Naive thymus-derived CD4-positive, alpha-beta T cell (primary cell): Measurements from ENCODE around the gene IPMK. TPM values are rescaled to one million over a fixed set of nuclear protein-coding genes. Genes with fewer than 3 reads are reported as not detected.
A peak's percentile ranks its signal among the peaks of the same experiment; 100 is the strongest.

ENCODE experiments used
- ATAC-seq: fragments of 150-1000 bp; cut with Tn5 transposase; 2 replicates; pipeline ENCODE4 v1.10.0; 2021; ENCODE audit warnings: mild to moderate bottlenecking, moderate library complexity
- CTCF ChIA-PET: fragments of 350-600 bp; sonication (Branson Sonifier 250); formaldehyde crosslinking; loops from one replicate; lab custom pipeline; 2021; ENCODE audit warnings: antibody characterized with exemption; lab: Charles Lee
- POLR2A ChIA-PET: fragments of 350-600 bp; sonication (Branson Sonifier 250); formaldehyde crosslinking; loops from one replicate; lab custom pipeline; 2021; ENCODE audit warnings: antibody characterized with exemption, inconsistent platforms; lab: Charles Lee
- DNase-seq, 9 donors: peaks; one replicate each; pipeline versions ENCODE4 v3.0.0 to v3.0.0-alpha.2; 2020 to 2022; ENCODE audit warnings: mixed read lengths in 1 of 9
- H3K27ac ChIP-seq: one replicate; pipeline ENCODE4 v1.7.0; 2013; ENCODE audit warnings: mild to moderate bottlenecking, low read depth, low read length, moderate library complexity
- H3K27me3 ChIP-seq, 2 donors: one replicate each; pipeline ENCODE4 v1.7.0; 2013; ENCODE audit warnings: low read length in 2 of 2, mild to moderate bottlenecking in 2 of 2, moderate library complexity in 2 of 2; ENCODE audit not compliant: control insufficient read depth in 2 of 2, insufficient read depth in 2 of 2
- H3K36me3 ChIP-seq, 3 experiments: 1 replicate in 2 of 3; 2 replicates in 1 of 3; pipeline ENCODE4 v1.7.0; 2013; ENCODE audit warnings: low read length in 3 of 3, mild to moderate bottlenecking in 3 of 3, moderate library complexity in 1 of 3; ENCODE audit not compliant: insufficient read depth in 3 of 3, control insufficient read depth in 2 of 3
- H3K4me1 ChIP-seq, 2 donors: one replicate each; pipeline ENCODE4 v1.7.0; 2013; ENCODE audit warnings: low read length in 2 of 2, mild to moderate bottlenecking in 2 of 2, moderate library complexity in 1 of 2; ENCODE audit not compliant: control insufficient read depth in 2 of 2, insufficient read depth in 2 of 2
- H3K4me3 ChIP-seq: 2 replicates; pipeline ENCODE4 v1.7.0; 2013; ENCODE audit warnings: mild to moderate bottlenecking, low read length
- H3K9me3 ChIP-seq, 3 experiments: 1 replicate in 2 of 3; 2 replicates in 1 of 3; pipeline ENCODE4 v1.7.0; 2013; ENCODE audit warnings: low read length in 3 of 3; ENCODE audit not compliant: control insufficient read depth in 2 of 3
- H3K27ac Mint-ChIP-seq, 9 donors: one replicate each; pipeline ENCODE4 v1.8.0; 2020 to 2022; ENCODE audit warnings: mixed read lengths in 9 of 9, mild to moderate bottlenecking in 8 of 9, moderate library complexity in 5 of 9, inconsistent platforms in 2 of 9
- H3K27me3 Mint-ChIP-seq, 5 donors: one replicate each; pipeline ENCODE4 v1.8.0; 2021 to 2022; ENCODE audit warnings: mixed read lengths in 5 of 5, mild to moderate bottlenecking in 1 of 5
- H3K36me3 Mint-ChIP-seq, 5 donors: one replicate each; pipeline ENCODE4 v1.8.0; 2020 to 2022; ENCODE audit warnings: mixed read lengths in 5 of 5, mild to moderate bottlenecking in 3 of 5, inconsistent platforms in 1 of 5
- H3K4me1 Mint-ChIP-seq, 7 donors: one replicate each; pipeline ENCODE4 v1.8.0; 2020 to 2022; ENCODE audit warnings: mixed read lengths in 7 of 7, mild to moderate bottlenecking in 3 of 7, inconsistent platforms in 1 of 7
- H3K4me3 Mint-ChIP-seq, 10 donors: one replicate each; pipeline ENCODE4 v1.8.0; 2020 to 2022; ENCODE audit warnings: mild to moderate bottlenecking in 10 of 10, mixed read lengths in 10 of 10, moderate library complexity in 6 of 10, inconsistent platforms in 2 of 10
- H3K9me3 Mint-ChIP-seq, 11 donors: one replicate each; pipeline ENCODE4 v1.8.0; 2020 to 2022; ENCODE audit warnings: mixed read lengths in 11 of 11, mild to moderate bottlenecking in 4 of 11, inconsistent platforms in 1 of 11, moderate library complexity in 1 of 11
- intact Hi-C, 2 donors: fragments of 100-400 bp; cut with micrococcal nuclease; formaldehyde crosslinking; loops; one replicate each; pipeline ENCODE4 v1.15.1; 2023
- polyA plus RNA-seq, 2 donors: library from polyadenylated mRNA; unstranded; fragments of 300-500 nt; fragmentation: Illumina TruSeq; gene quantifications; one replicate each; pipeline ENCODE4 v1.2.3, GENCODE V29; 2021
- total RNA-seq, 6 experiments: library from RNA in 5 of 6; stranded (reverse) in 5 of 6; gene quantifications; 1 replicate in 5 of 6; 2 replicates in 1 of 6; pipeline ENCODE4 v1.2.3 and lab custom pipeline; 2021 to 2026

IPMK gene
- total and polyA plus RNA-seq, 7 experiments from 2014 or later: 1.6 to 6.4 (median 5.0) TPM

- ATAC-seq (peak; percentile 19), DNase-seq (peak in 7 of 9 donors; percentile 18 to 52 (median 39))
- Histone ChIP-seq H3K4me3 (peak overlapping the region; percentile 73), H3K36me3 (no peaks in the 10 kb centered on the region), H3K27me3 (no peaks in the 10 kb centered on the region), H3K4me1 (peaks cover 18 to 20% of the 10 kb centered on the region in 2 donors), H3K9me3 (no peaks in the 10 kb centered on the region), H3K27ac (peak overlapping the region; percentile 77)
- Mint-ChIP-seq H3K27ac (peak overlapping the region; percentile 86 to 98 (median 96)), H3K4me1 (peaks cover 26 to 59% (median 52%) of the 10 kb centered on the region in 7 donors), H3K9me3 (peaks cover 0 to 1% (median 0%) of the 10 kb centered on the region in 11 donors), H3K36me3 (peaks cover 0 to 5% (median 0%) of the 10 kb centered on the region in 5 donors), H3K4me3 (peak overlapping the region; percentile 98 to 99 (median 98)), H3K27me3 (peaks cover 0 to 2% (median 0%) of the 10 kb centered on the region in 5 donors)
- ChIA-PET POLR2A (no interaction called here), CTCF (interaction anchor here (2.1 kb wide), 1 partner anchor 89 kb away, joined by 9 read pairs; no protein-coding TSS in a partner anchor)
- intact Hi-C loops: loop anchor here (1.0 to 10.0 kb wide), 4 partner anchors 54 to 1901 kb away; partner anchors contain the start of genes CCDC6 (in 1 of the 2) and ZWINT (in 1 of the 2)
These were observed 1.5 kb downstream of the IPMK start for GRCh38 chr10:58266003-58266825.

GRCh38 chr10:58265249-58265648, 2.4 kb downstream of the IPMK start:
- H3K27ac Mint-ChIP-seq: peak overlapping the region in 5 of 9 donors; percentile 9 to 98 (median 25)

GRCh38 chr10:58264780-58265179, 2.9 kb downstream of the IPMK start:
- Mint-ChIP-seq H3K27ac (peak overlapping the region in 1 of 9 donors; percentile 13), H3K27me3 (peaks cover 0 to 2% (median 0%) of the 10 kb centered on the region in 5 donors), H3K36me3 (peaks cover 0 to 5% (median 0%) of the 10 kb centered on the region in 5 donors), H3K4me1 (peaks cover 29 to 65% (median 54%) of the 10 kb centered on the region in 7 donors), H3K4me3 (peak overlapping the region in 8 of 10 donors; percentile 14 to 99 (median 64)), H3K9me3 (peaks cover 0 to 1% (median 0%) of the 10 kb centered on the region in 11 donors)
- H3K27me3 ChIP-seq: no peaks in the 10 kb centered on the region
- CTCF ChIA-PET: no interaction called here
- no peaks in the 10 kb centered on the region for H3K9me3 ChIP-seq
- no peaks in the 10 kb centered on the region for H3K36me3 ChIP-seq
- no peak overlapping the region for H3K27ac ChIP-seq
- DNase-seq (no peak), ATAC-seq (no peak)
- peaks cover 8 to 14% of the 10 kb centered on the region in 2 donors for H3K4me1 ChIP-seq
- intact Hi-C loops: loop anchor here (2.0 to 10.0 kb wide), 4 partner anchors 14 to 1900 kb away; partner anchors contain the start of genes CCDC6 (in 1 of the 2) and ZWINT (in 1 of the 2)
- POLR2A ChIA-PET: no interaction called here
- H3K4me3 ChIP-seq: no peak overlapping the region

More at GRCh38 chr10:58265249-58265648, 2.4 kb downstream of the IPMK start:
- Histone ChIP-seq H3K36me3 (no peaks in the 10 kb centered on the region), H3K9me3 (no peaks in the 10 kb centered on the region), H3K27me3 (no peaks in the 10 kb centered on the region), H3K4me1 (peaks cover 13 to 19% of the 10 kb centered on the region in 2 donors), H3K27ac (no peak overlapping the region), H3K4me3 (no peak overlapping the region)
- Mint-ChIP-seq H3K4me1 (peaks cover 27 to 62% (median 55%) of the 10 kb centered on the region in 7 donors), H3K36me3 (peaks cover 0 to 5% (median 0%) of the 10 kb centered on the region in 5 donors), H3K9me3 (peaks cover 0 to 1% (median 0%) of the 10 kb centered on the region in 11 donors), H3K27me3 (peaks cover 0 to 2% (median 0%) of the 10 kb centered on the region in 5 donors), H3K4me3 (peak overlapping the region in 9 of 10 donors; percentile 19 to 99 (median 98))
- intact Hi-C loops: loop anchor here (2.0 to 10.0 kb wide), 4 partner anchors 14 to 1900 kb away; partner anchors contain the start of genes CCDC6 (in 1 of the 2) and ZWINT (in 1 of the 2)
- POLR2A ChIA-PET: no interaction called here
- ATAC-seq: no peak
- DNase-seq: no peak
- CTCF ChIA-PET: no interaction called here

- ChIA-PET CTCF (interaction anchor here (1.3 kb wide), 1 partner anchor 82 kb away, joined by 3 read pairs; no protein-coding TSS in a partner anchor), POLR2A (no interaction called here)
- Mint-ChIP-seq H3K27me3 (no peaks in the 10 kb centered on the region), H3K4me1 (peaks cover 29 to 65% (median 55%) of the 10 kb centered on the region in 7 donors), H3K9me3 (no peaks in the 10 kb centered on the region), H3K4me3 (peak overlapping the region in 1 of 10 donors; percentile 19), H3K36me3 (peaks cover 0 to 12% (median 6%) of the 10 kb centered on the region in 5 donors), H3K27ac (no peak overlapping the region)
- Histone ChIP-seq H3K36me3 (no peaks in the 10 kb centered on the region), H3K27ac (no peak overlapping the region), H3K9me3 (no peaks in the 10 kb centered on the region), H3K4me3 (no peak overlapping the region), H3K4me1 (peaks cover 6 to 12% of the 10 kb centered on the region in 2 donors), H3K27me3 (no peaks in the 10 kb centered on the region)
- DNase-seq (no peak), ATAC-seq (no peak)
- intact Hi-C loops: loop anchor here in 1 of 2 donors (10.0 kb wide), 2 partner anchors 1642 to 1898 kb away; partner anchors contain the start of genes CCDC6 and ZWINT
These were observed 4.9 kb downstream of the IPMK start for GRCh38 chr10:58262766-58263165.

GRCh38 chr10:58260334-58260733, 7.4 kb downstream of the IPMK start:
- Mint-ChIP-seq H3K4me3 (no peak overlapping the region), H3K27me3 (no peaks in the 10 kb centered on the region), H3K4me1 (peaks cover 19 to 48% (median 42%) of the 10 kb centered on the region in 7 donors), H3K36me3 (peaks cover 0 to 23% (median 16%) of the 10 kb centered on the region in 5 donors), H3K9me3 (peaks cover 0 to 3% (median 0%) of the 10 kb centered on the region in 11 donors), H3K27ac (no peak overlapping the region)
- Histone ChIP-seq H3K27me3 (no peaks in the 10 kb centered on the region), H3K4me1 (peaks cover 0 to 3% of the 10 kb centered on the region in 2 donors), H3K27ac (no peak overlapping the region), H3K9me3 (no peaks in the 10 kb centered on the region), H3K4me3 (no peak overlapping the region), H3K36me3 (no peaks in the 10 kb centered on the region)
- ChIA-PET POLR2A (no interaction called here), CTCF (no interaction called here)
- intact Hi-C loops: loop anchor here in 1 of 2 donors (10.0 kb wide), 2 partner anchors 1644 to 1896 kb away; partner anchors contain the start of genes CCDC6 and ZWINT
- ATAC-seq: no peak
- DNase-seq: no peak

- H3K36me3 Mint-ChIP-seq: peaks cover 5 to 32% (median 24%) of the 10 kb centered on the region in 5 donors
- no peaks in the 10 kb centered on the region for H3K27me3 ChIP-seq
- H3K27ac ChIP-seq: no peak overlapping the region
- no peaks in the 10 kb centered on the region for H3K9me3 ChIP-seq
- CTCF ChIA-PET: no interaction called here
- POLR2A ChIA-PET: no interaction called here
- H3K4me3 Mint-ChIP-seq: no peak overlapping the region
- H3K9me3 Mint-ChIP-seq: peaks cover 0 to 7% (median 2%) of the 10 kb centered on the region in 11 donors
- peak overlapping the region in 1 of 9 donors; percentile 36 for H3K27ac Mint-ChIP-seq
- no peaks in the 10 kb centered on the region for H3K27me3 Mint-ChIP-seq
- intact Hi-C loops: no loop called here
- no peaks in the 10 kb centered on the region for H3K4me1 ChIP-seq
- H3K36me3 ChIP-seq: no peaks in the 10 kb centered on the region
- H3K4me1 Mint-ChIP-seq: peaks cover 13 to 40% (median 36%) of the 10 kb centered on the region in 7 donors
- ATAC-seq (no peak), DNase-seq (no peak)
- no peak overlapping the region for H3K4me3 ChIP-seq
These were observed 8.6 kb downstream of the IPMK start for GRCh38 chr10:58258977-58259692.
